SW 1271 (cell line): Measurements from ENCODE around the gene BMI1.
"Not testable (repeated sequence)": the region's sequence is repeated elsewhere in the genome, so short reads cannot be mapped to it uniquely, and the experiment has no call there.

Source experiments
- DNase-seq, 2 experiments: peaks; one replicate each; lab custom pipeline; 2025; lab: John Stamatoyannopoulos, UW

BMI1 gene

DNA sequence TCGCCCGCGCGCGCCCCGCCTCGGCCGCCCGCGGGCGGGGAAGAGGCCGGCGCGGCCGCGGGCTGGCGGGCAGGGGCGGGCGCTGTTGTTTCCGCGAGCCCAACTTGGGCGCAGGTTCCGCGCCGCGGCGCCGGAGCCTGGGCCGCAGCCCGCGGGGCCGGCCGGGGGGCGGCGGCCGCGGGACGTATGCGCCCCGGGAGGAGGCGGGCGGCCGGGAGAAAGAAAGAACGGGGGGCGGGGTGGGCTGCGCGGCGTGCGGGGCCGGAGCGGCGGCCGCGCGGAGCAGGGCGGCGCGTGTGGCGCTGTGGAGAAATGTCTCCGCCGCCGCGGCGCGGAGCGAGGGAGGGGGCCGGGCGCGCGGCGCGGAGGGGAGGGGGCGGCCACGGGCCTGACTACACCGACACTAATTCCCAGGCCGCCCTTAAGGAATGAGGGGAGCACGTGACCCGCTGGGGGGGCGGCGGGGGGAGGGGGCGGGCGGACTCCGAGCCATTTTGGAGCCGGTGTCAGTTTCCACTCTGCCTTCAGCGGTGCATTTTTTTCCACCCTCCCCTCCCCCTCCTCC is at the start of gene BMI1:
Gene BMI1, plus strand, starts transcription at position 509 of the 565 bp plus-strand sequence. CDS start 5,351 bp downstream, outside the sequence.
- DNase-seq = peak in 1 of 2 experiments; percentile 64

DNA sequence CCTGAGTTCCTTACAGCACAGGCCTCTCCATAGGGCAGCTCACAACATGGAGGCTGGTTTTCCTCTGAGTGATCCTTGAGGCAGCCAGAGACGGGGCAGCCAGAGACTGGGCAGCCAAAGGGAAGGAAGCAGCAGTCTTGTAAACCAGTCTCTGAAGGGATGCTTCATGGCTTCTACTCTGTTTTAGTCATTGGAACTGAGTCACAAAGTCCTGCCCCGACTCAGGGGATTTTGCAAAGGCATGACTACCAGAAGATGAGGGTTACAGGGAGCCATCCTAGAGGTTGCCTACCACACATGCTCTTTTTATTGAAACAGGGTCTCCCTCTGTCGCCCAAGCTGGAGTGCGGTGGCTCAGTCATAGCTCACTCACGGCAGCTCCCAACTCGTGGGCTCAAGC is 49.1 kb upstream of the BMI1 start:
- no peak for DNase-seq

DNA sequence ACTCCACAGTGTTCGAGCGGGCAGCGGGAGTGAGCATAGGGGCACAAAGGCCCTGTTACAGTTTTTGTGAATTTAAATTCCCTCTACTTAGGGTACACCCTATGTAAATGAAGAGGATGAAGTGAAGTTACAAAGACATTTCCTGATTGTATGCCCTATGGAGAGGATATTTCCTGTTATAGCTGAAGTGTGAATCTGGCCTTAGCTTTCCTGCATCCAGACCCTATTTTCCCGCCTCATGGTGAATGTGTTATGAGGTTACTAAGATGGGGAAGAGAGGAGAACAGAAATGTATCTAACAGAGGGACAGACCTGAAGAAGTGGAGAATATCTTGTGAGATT is 42.5 kb upstream of the BMI1 start:
- DNase-seq = no peak

DNA sequence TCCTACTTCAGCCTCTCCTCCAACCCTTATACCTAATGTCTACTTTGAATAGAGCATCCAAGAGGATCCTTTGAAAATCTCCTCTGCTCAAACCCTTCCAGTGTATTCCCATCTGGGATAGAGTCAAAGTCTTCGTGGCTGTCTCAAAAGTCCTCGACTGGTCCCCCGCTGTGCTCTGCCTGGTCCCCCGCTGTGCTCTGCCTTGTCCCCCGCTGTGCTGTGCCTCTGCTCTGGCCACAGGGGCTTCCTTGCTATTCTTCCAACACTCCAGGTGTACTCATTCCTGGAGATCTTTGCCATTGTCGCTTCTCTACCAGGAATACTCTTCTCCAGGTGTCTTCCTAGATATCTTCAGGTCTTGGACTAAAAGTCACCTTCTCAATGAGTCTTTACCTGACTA is 40.8 kb upstream of the BMI1 start:
- no peak for DNase-seq

DNA sequence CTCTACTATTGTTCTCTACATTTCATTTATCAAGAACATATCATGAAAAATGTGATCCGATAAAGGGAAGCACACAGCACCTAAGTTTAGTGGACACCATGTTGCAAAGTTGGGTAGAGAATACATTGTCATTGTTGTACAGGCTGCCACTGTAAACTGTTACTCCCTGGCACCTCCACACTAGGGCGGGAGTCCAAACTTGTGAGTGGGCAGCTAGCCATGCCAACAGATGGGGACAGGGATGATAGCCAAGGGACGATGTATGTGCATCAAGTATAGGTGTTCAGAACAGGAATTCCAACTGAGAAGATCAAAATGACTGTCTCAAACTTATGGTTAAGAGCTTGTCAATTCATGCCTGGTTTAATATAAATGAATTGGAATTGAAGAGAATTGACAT is 35.8 kb upstream of the BMI1 start:
- DNase-seq = no peak

DNA sequence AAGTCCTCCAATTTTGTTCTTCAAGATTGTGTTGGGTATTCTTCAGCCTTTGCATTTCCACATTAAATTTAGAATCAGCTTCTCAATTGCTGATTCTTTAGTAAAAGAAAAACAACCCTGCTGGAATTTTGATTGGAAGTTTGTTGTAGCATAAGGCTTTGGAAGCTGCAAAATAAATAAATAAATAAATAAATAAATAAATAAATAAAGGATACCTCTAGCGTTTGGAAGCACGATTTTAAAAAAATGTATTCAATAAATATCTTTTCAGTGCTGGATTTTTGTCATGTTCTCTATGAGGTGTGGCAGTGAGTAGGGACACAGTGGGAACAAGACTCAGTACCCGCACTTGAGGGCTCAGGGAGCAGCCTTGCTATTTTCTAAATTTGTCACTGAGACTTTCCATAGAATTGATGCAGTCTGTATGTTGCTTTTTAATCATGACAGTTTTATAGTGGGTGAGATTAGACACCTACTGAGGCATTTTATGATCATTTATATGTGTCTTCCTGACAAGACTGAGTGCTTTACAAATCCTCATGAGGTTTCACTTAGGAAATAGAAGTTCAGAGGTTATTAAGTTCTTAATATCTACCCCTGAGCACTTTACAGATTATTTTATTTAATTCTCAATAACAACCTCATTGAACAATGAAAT is 27.0 kb upstream of the BMI1 start:
- no peak for DNase-seq

DNA sequence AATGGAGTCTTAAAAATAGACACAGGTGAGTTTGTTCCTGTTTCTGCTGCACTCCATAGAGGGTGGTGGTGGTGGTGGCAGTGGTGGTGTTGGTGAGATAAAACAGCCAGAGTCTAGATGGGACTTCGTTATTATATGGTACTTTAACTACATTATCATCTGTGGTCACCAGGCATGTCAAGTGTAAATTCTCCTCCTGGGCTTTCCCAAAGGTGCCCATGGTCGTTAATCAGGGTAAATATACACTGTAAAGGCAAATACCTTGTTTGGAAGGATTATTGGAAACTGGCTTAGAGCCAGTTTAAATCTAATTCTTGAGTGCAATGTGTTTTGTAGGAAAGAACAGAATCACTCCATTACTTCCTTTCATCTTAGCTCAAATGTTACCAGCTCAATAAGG is 26.2 kb upstream of the BMI1 start:
- DNase-seq = no peak

DNA sequence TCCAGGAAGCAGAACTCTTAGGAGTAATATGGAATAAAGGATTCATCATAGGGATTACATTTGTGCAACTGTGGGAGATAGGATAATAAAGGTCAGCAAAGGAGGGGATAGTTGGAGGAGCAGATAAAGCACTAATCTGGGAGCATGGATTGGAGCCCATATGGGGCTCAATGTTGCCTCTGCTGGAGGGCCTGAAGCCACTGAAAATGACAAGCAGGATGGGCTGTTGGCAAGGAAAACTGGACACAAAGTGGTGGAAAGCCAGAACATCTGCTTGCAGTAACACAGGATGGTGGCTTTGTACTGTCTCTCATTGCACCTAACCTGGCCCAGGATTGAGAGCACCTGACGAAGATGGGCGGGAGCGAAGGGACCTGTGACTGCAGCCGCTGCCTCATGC is 19.7 kb upstream of the BMI1 start:
- DNase-seq = no peak

DNA sequence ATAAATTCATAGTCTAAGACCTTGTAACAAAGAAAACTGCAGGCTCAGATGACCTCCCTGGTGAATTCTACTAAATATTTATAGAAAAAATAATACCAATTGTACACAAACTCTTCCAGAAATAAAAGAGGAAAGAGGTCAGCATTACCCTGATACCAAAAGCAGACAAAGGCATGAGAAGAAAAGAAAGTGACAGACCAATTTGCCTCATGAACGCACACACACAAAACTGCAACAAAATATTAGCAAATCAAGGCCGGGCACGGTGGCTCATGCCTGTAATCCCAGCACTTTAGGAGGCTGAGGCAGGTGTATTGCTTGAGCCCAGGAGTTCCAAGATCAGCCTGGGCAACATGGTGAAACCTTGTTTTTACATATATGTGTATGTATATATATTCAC is 17.4 kb upstream of the BMI1 start:
- DNase-seq = no peak

DNA sequence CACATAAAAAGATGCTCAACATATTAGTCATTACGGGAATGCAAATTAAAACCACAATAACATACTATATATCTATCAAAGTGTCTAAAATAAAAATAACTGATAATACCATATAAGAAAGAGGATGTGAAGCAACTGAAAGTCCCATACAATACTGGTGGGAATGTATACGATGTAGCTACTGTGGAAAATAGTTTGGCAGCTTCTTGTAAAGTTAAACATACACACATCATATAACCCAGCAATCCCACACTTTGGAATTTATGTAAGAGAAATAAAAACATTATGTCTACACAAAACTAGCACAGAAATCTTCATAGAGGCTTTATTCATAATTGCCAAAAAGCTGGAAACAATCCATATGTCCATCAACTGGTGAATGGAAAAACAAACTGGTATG is 15.2 kb upstream of the BMI1 start:
- no peak for DNase-seq

DNA sequence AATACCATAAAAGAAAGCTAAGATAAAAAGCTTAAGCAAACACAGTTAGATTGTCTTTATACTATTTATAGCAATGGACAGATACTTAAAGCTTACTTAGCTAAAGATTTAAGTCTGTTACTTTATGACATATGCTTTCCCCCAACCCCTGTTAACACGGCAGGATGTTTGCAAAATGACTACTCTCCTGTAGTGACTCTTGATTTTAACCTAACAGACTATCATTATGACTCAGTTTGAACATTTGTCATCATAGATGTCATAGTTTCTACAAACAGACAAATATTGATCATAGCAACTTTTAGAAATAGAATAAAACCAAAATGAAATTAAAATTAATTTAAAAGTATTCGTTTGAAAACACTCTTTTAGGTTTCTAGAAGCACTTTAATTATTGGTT is 12.5 kb upstream of the BMI1 start:
- no peak for DNase-seq

DNA sequence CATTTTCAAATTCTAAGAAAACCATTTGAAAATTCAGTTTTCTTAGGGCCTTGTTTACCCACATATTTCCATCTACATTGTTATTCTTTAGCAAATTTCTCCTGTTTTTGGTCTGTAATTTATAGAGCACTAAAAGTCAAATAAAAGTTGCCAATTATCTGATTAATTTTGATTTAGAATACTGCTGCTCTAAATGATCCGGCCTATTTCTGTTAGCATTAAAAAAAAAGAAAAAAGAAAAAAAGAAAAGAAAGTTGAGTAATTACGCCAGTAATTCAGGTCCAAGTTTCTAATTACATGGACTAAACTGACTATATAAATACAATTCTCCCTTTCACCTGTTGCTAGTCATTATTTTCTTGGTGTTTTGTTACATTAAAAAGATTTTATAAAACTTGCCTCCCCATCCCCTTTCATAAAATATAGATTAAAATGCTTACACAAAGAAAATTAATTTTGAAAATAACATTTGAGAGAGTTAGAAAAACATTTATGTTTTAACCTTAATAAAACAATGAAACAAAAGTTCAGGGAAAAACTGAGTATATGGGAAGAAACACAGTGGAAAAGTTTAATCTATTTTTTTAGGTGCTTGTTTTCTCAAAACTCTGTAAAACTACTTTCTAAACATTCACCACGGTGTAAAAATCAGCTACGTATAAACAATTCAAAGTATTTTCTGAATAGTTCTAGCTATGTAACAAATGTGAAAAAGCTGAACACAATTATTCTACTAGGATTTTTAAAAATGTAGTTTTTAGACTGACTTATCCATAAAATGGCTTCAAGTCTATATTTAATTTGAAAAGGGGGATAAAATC is 11.5 kb upstream of the BMI1 start:
- no peak for DNase-seq

DNA sequence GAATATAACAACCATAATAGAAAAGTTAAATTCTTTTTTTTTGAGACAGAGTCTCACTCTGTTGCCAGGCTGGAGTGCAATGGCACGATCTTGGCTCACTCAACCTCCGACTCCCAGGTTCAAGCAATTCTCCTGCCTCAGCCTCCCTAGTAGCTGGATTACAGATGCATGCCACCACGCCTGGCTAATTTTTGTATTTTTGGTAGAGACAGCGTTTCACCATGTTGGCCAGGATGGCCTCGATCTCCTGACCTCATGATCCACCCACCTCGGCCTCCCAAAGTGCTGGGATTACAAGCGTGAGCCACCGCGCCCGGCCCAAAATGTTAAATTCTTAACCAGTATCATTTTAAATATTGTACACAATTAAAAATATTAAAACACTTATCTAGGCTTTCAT is 10.9 kb upstream of the BMI1 start:
- not testable (repeated sequence) for DNase-seq

DNA sequence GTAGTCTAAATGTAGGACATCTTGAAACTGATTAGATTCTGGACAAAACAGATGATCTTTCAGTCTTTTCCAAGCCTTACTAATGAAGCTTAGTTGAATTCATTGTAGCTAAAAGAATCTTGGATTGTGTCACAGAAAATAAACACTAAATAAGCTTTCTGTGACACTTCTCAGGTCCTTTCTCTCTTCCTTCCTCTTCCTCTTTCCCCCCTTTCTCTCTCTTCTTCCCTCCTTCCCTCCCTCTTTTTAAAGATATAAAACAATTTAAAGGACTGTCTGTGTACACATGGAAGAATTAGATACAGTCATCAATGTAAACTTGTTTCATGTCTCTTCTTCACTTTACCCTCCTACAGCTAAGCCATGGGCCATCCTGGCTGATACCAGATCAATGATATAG is 10.0 kb upstream of the BMI1 start:
- DNase-seq = no peak

DNA sequence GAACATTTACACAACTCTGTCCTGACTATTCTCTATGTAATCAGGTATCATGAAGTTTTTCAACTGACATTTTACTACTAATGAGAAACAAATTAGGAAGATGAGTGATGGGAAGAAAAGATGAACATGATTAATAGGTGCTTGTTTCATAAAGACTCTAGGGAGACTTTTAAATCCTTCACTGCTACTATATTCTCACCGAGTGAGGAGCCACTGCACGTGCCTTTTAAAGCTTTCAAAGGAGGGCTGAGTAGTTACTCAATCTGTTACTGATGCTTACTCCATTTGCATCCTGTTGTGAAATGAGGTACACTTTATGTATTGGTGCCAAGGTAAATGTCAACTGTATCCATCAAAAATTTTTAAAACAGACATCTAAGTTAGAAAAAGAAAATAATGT is 6.0 kb upstream of the BMI1 start:
- DNase-seq = no peak

DNA sequence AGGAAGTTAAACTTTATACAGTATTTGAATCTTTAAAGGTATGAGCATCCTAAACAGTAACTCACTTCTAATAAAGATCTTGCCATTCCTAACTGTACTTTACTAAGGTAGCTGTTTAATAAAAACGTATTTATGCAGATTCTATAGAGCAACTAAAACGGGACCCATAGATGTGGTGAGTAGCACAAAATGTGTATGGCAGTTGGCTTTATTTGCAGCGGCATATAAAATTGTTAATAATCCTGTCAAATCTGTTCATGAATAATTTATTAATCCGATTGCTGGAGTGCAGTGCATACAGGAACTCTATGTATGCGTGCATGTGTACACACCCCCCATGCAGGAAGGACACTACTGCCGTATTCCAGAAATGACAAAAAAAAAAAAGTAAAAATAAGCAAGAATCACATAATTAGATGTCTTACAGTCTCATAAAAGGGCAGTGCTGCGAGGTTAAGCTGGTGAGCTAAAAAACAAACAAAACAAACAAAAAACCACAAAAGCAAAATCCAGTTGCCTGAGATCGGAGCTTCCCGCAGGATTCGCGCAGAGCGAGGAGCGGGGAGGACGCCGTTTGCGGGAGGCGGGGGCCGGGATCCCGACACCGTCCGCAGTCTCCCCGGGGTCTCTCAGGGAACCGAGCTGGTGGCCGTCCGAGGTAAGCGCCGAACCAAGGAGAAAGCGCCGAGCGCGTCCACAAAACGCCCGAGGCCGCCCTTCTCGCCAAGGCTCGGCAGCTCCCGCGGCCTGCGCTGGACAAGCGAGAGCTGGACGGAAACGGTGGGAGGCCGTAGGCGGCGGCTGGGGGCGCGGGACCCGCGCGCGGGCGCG is 5.2 kb upstream of the BMI1 start:
- DNase-seq = no peak

DNA sequence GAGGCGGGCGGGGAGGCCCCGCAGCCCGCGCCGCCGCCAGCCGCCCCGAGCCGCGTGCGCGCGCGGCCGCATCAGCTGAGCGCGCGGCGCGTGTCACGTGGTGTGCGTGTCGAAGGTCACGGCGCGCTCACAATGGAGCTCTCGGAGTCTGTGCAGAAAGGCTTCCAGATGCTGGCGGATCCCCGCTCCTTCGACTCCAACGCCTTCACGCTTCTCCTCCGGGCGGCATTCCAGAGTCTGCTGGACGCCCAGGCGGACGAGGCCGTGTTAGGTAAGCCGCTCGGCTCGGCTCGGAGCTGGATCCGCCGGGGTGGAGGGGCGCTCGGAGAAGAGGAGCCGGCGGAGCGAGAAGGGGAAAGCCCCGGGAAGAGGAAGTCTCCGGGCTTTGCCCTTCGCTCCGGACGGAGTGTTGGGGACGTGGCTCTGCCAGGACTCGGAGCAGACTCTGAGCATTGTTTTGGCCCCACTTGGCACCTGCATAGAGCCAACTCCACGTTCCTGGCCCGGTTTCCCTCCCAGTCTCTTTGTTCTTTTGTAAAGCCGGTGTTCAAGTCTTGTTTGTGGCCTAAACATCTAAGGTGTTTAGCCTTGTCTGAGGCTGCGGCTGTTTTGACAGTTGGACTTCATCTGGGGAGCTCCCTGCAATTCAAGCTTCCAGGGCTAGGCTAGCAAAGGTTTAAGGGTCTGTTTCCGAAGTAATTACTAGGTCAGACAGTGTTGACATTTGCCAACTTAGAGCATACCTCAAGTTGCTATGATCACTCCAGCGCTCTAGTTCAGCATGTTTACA is 4.4 kb upstream of the BMI1 start, which contains the start of gene COMMD3:
Gene COMMD3, plus strand, starts transcription at position 103 of the 790 bp plus-strand sequence. Its CDS starts 30 bp downstream, at position 133.
- DNase-seq = peak; percentile 40 to 65

DNA sequence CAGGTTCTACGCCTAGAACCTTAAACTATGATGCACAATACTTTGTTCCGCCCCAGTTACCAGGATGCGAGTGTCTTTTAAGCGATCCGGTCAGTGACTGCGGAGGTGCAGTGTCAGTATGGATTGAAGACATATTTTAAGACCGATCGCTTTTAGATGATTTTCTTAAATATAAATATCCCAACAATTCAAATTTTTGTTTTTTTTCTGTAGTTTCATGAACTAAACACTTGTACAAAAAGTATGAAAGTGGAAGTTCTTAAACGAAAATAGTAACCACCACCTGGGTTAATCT is 3.9 kb upstream of the BMI1 start:
- no peak for DNase-seq

DNA sequence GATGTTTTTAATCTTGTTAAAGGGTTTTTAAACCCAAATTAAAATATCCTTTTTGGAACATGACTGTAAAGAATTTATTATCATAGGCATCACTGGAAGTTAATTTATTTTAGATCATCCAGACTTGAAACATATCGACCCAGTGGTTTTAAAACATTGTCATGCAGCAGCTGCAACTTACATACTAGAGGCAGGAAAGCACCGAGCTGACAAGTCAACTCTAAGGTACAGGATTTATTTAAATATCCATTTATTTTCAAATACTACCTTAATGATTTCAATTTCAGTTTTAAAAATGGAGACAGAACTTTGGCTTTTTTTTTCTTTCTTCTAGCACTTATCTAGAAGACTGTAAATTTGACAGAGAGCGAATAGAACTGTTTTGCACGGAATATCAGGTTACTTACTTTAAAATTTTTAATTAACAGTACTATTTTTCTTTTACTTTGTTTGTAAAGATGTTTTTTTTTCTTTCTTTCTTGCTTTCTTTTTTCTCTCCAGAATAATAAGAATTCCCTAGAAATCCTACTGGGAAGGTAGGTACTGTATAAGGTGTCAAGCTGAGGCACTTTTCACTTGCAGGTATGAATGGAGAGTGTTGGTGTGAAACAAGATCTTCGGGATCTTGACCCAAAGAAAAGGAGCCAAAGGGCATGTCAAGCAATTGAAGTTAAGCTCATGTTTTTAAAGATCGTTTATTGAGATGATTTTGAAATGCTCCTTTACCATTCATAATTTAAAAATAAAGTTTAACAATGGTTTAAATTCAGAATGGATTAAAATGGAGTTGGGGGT is 2.9 kb upstream of the BMI1 start:
- no peak for DNase-seq

DNA sequence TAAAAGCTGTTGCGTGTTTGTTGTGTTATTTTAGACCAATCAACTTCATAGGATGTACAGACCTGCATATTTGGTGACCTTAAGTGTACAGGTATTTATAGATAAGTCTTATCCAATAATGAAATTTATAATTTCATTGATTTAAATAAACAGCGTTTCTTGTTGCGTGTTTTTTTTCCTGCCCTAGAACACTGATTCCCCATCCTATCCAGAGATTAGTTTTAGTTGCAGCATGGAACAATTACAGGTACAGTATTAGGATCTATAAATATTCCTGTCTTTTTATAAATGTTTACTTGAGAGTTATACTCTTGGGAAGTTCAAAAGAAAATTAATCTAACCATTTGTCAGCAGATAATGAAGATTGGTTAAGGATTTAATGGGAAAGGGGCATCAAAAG is 2.1 kb upstream of the BMI1 start:
- DNase-seq = no peak

DNA sequence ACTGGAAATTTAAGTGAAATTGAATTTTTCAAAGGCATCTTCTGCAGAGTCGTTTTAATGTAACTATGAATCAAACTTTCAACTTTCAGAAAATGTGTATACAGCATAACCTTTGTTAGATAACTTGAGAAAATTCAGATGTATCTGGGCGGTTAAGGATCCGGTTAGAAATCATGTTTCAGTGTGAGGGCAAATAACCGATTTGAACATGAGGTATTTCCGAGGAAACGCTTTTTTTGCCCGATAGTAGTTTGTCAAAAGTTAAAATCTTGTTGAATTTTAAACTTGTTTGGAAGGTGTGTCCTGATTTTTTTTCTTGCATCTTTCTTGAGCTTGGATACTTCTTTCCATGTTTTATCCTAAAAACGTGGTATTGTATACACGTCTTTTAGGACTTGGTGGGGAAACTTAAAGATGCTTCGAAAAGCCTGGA is 1.3 kb upstream of the BMI1 start:
- no peak for DNase-seq
